Keratinocyte (primary cell): Measurements from ENCODE around the gene ARL15.

Experiments used
- CTCF ChIP-seq, 3 experiments: IDR thresholded peaks in 1 of 3; conservative IDR thresholded peaks in 1 of 3; optimal IDR thresholded peaks in 1 of 3; 2 replicates in 2 of 3; 3 replicates in 1 of 3; pipeline versions ENCODE3 to v1.5.1; 2011; ENCODE audit warnings: low read length in 3 of 3, mild to moderate bottlenecking in 3 of 3, moderate library complexity in 2 of 3, control low read depth in 1 of 3, inconsistent platforms in 1 of 3; ENCODE audit not compliant: insufficient read depth in 2 of 3; ENCODE audit errors: extremely low read depth in 1 of 3
- EZH2 ChIP-seq: IDR thresholded peaks from one replicate; pipeline ENCODE4 v1.6.1; 2012; ENCODE audit warnings: inconsistent platforms, mild to moderate bottlenecking, low read length, moderate library complexity

- TF ChIP-seq CTCF (optimal IDR thresholded peaks at IDR 0.05 in 1 of 3, IDR thresholded peaks at IDR 0.05 in 1 of 3, conservative IDR thresholded peaks at IDR 0.05 in 1 of 3; ENCODE audit: extremely low read depth in 1 of 3, insufficient read depth in 2 of 3, low read length in 3 of 3) (no peak), EZH2 (no peak)
These were observed 353.7 kb downstream of the ARL15 start for GRCh38 chr5:53956632-53957031.
